RPMI7951 (cell line): ENCODE results near the gene POLE3. TPM values are rescaled to one million over a fixed set of nuclear protein-coding genes. Genes with fewer than 3 reads are reported as not detected.
A peak's percentile ranks its signal among the peaks of the same experiment; 100 is the strongest.
"Not testable (repeated sequence)": the region's sequence is repeated elsewhere in the genome, so short reads cannot be mapped to it uniquely, and the experiment has no call there.

Experiments
- DNase-seq: peaks from one replicate; pipeline ENCODE4 v3.0.0-alpha.2; 2012; ENCODE audit warnings: low read depth
- total RNA-seq: library from RNA; depleted of rRNA; stranded (reverse); fragments of >200 nt; shearing (Covaris generic); gene quantifications from 2 replicates; pipeline ENCODE4 v1.2.3, GENCODE V29; 2014

Gene POLE3
- total RNA-seq, 1 experiment from 2014 or later = 86.3 TPM

DNA sequence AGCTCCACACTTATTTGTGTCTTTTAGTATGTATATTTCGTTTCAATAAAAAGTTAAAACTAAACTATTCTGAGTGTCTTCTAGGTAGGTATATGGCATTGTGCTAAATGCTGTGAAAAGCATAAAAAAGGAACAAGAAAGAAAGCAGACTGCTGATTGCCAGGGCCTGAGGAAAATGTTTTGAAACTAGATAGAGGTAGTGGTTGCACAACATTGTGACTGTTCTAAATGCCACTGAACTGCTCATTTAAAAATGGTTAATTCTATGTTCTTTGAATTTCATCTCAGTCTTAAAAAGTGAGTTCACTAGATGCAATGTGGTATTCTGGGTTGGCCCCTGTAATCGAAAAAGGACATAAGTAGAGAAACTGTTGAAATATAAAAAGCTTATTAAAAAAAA is 6.8 kb downstream of the POLE3 start:
- no peak for DNase-seq

GRCh38 chr9:113401027-113401792 is 9.3 kb downstream of the POLE3 start, which contains the start of gene ALAD:
Gene ALAD, minus strand, starts transcription at chr9:113401284. Its CDS starts 7,725 bp downstream, at chr9:113393559.
- DNase-seq = peak; percentile 95

- no peak for DNase-seq
Measured at GRCh38 chr9:113399646-113400200, 10.8 kb downstream of the POLE3 start.

- DNase-seq = no peak
Measured at GRCh38 chr9:113398796-113399195, 11.7 kb downstream of the POLE3 start.

DNA sequence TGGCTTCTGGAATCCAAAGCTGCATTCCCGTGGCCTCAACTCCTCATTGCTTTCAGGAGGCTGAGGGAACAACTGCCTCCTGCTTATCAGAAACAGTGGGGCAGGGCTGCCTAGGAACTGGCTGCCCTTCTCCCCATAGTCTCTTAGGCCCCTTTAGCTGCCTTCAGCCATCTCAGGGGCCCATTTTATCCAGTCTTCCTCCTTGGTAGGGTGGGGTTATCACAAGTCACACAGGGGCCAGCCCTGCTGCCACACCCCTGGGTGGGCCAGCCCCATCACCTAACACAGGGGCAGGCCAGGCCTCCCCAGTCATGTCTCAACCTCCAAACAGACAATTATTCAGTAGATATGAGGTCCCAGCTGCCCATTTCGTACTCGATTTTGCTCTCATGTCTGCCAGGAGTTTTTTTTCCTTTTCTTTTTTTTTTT is 13.3 kb downstream of the POLE3 start:
- no peak for DNase-seq

DNA sequence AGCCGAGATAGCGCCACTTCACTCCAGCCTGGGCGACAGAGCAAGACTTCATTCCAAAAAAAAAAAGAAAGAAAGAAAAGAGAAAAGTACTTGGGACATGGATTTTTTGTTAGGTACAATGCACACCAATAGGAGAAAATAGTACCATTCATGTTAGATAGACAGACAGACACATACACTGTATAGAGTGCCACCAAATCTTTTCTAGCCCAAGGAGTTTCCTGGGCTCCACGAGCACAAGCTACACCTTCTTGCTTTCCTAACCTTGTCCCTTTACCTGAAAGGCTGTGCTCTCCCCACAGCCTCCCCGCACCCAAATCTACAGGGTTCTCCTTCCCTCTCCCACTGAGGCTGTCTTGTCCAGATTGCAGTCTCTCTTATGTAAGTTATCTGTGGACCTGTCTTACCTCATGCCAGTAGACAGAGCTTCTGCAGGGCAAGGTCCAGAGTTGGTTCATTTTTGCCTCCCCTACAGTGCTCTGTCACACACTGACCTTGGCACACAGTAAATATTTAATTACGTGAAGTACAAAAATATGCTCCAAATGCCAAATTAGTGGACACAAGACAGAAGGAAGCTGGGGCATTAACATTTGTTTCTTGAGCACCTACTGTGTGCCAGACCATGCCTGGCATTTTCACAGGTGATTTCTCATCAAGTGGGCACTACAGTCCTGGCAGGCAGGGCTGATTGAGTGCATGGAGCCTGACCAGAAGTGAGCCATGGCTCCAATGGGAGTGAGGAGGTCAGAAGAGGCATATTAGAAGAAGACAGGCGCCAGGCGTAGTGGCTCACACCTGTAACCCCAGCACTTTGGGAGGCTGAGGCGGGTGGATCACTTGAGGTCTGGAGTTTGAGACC is 15.2 kb downstream of the POLE3 start:
- DNase-seq = no peak

DNA sequence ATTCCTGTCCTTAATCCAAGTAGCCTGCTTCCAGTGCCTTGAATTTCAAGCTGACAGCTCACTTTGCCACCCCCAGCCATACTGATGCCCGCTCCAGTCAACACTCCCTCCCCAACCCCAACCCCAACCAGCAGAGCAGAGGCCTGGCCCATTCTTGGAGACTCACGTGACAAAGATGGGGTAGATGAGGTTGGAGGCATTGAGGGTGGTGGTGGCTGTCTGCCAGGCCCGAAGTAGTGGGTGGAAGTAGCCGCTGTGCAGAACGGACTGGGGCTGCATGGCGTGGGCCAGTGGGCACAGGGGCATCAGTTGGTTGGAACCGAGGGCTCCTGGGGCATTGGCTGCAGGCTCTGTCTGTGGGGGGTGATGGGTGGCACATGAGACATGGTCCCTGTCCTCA is 17.2 kb downstream of the POLE3 start:
- DNase-seq = no peak

GRCh38 chr9:113391917-113392316 is 18.6 kb downstream of the POLE3 start:
- DNase-seq = no peak

- DNase-seq = no peak
Measured at GRCh38 chr9:113390192-113390960, 20.1 kb downstream of the POLE3 start.

DNA sequence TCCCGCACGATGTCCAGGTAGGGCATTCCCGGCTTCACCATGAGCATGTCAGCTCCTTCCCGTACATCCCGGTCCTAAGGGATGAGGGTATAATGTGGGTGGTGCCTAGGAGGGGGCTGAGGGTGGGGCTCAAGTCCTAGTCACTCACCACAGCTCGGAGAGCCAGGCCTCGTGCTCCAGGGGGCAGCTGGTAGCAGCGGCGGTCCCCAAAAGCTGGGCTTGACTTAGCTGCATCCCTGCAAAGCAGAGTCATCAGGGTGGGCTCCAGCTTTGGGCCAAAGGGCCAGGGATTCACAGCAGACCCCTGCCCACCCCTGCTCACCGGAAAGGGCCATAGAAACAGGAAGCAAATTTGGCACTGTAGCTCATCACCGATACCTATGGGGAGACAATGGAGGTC is 21.0 kb downstream of the POLE3 start:
- no peak for DNase-seq

GRCh38 chr9:113388833-113389232 is 21.6 kb downstream of the POLE3 start:
- no peak for DNase-seq

DNA sequence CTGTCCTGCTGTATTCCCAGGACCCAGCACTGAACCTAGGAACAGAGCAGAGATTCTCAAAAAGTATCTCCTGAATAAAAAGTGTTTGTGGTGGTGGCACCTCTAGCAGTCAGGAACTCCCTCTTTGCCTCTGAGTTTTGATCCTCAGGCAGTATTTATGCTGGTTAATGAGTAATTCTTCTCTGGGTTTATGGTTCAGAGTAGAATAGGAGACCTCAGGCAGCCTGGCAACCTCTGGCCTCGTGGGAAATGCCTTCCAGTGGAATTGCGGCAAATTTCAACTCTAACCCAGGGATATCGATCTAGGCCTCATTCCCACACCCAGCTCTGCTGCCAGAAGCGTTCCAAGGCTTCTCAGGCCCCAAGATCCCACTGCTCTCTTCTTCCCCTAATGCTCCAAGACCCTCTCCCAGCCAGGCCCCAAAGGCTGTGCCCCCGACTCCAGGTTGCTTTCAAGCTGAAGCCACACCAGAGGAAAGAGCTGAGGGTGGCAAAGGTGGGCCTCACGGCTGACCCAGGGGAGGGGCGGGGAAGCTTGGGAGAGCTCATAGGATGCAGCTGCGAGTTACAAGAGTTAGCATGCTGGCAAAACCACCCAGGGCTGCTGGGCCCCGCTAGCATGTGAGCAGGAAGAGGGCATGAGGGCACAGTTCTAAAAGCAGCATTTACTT is 22.8 kb downstream of the POLE3 start:
- no peak for DNase-seq

GRCh38 chr9:113386571-113387393 is 23.7 kb downstream of the POLE3 start:
- DNase-seq = no peak

DNA sequence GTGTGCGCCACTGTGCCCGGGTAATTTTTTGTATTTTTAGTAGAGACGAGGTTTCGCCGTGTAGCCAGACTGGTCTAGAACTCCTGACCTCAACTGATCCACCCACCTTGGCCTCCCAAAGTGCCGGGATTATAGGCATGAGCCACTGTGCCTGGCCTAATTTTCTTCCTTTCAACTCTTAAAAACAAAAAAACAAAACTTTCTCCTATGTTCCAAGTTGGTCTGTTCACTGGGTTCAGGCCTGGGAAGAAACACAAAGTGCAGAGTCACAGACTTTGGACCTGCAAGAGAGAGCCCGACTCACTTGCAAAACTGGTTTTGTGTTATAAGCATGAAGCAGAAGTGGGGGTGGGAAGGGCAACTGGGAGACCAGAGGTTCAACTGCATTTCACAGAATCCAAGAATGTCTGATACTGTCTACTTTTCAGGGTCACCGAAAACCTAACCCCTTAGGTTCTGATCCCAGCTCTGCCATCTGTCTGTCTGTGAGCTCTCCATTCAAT is 28.5 kb downstream of the POLE3 start:
- no peak for DNase-seq

DNA sequence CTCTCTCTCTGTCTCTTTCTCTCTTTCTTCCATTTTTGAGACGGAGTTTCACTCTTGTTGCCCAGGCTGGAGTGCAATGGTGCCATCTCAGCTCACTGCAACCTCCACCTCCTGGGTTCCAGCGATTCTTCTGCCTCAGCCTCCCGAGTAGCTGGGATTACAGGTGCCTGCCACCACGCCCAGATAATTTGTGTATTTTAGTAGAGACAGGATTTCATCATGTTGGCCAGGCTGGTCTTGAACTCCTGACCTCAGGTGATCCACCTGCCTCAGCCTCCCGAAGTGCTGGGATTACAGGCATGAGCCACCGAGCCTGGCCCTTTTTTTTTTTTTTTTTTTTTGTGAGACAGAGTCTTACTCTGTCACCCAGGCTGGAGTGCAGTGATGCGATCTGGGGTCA is 29.0 kb downstream of the POLE3 start:
- DNase-seq = not testable (repeated sequence)

- no peak for DNase-seq
Measured at GRCh38 chr9:113380869-113381378, 29.6 kb downstream of the POLE3 start.

- not testable (repeated sequence) for DNase-seq
Measured at GRCh38 chr9:113379829-113380210, 30.7 kb downstream of the POLE3 start.

GRCh38 chr9:113379094-113379828 is 31.2 kb downstream of the POLE3 start:
- not testable (repeated sequence) for DNase-seq
